Measurements from ENCODE around the gene TMEM91. TPM values are rescaled to one million over a fixed set of nuclear protein-coding genes. Genes with fewer than 3 reads are reported as not detected.
"Not testable (repeated sequence)": the region's sequence is repeated elsewhere in the genome, so short reads cannot be mapped to it uniquely, and the experiment has no call there.

TMEM91 gene
- total RNA-seq, 4 donors from 2014 or later = 5.0 to 14.9 (median 9.0) TPM

DNA sequence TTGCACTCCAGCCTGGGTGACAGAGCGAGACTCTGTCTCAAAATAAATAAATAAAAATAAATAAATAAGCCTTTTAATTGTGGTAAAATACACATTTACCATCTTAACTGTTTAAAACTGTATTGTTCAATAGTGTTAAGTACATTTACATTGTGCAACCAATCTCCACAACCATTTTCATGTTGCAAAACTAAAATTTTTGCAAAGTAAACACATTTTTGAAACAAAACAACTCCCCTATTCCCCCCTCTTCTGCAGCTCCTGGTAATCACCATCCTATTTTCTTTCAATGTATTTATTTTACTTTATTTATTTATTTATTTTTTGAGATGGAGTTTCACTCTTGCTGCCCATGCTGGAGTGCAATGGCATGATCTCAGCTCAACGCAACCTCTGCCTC, 6.6 kb upstream of the TMEM91 start:
- no peak overlapping the region for H3K27ac ChIP-seq
- WGBS, 2 donors = 91 to 96% methylated on average over 2 of the region's 2 CpGs
- H3K4me1 ChIP-seq = peaks cover 21 to 33% of the 10 kb centered on the region in 2 donors
- no peak overlapping the region for H3K4me3 ChIP-seq (replicated peaks in 1 of 3)
- no peak for DNase-seq
- H3K27me3 ChIP-seq = no peaks in the 10 kb centered on the region
- intact Hi-C loops (cut with DNase I) = no loop called here
- H3K36me3 ChIP-seq = no peaks in the 10 kb centered on the region
- no peaks in the 10 kb centered on the region for H3K9me3 ChIP-seq
- no peak for TF ChIP-seq CTCF (IDR thresholded peaks at IDR 0.05)
- no peak for TF ChIP-seq POLR2A (IDR thresholded peaks at IDR 0.05)

- H3K27ac ChIP-seq; intact Hi-C loops (cut with DNase I); H3K4me3 ChIP-seq (replicated peaks in 1 of 3); H3K36me3 ChIP-seq; DNase-seq; H3K9me3 ChIP-seq; H3K27me3 ChIP-seq: not testable (repeated sequence)
- H3K4me1 ChIP-seq = peaks cover 22 to 38% of the 10 kb centered on the region in 2 donors
- 88 to 99% methylated on average over 5 of the region's 5 CpGs for WGBS, 2 donors
These were observed 5.2 kb upstream of the TMEM91 start for GRCh38 chr19:41371119-41371518.

GRCh38 chr19:41371541-41371940, 4.8 kb upstream of the TMEM91 start:
- no peaks in the 10 kb centered on the region for H3K27me3 ChIP-seq
- no peak for DNase-seq
- H3K4me1 ChIP-seq = peaks cover 18 to 34% of the 10 kb centered on the region in 2 donors
- WGBS, 2 donors = 95 to 100% methylated on average over 8 of the region's 8 CpGs
- no peak for TF ChIP-seq CTCF (IDR thresholded peaks at IDR 0.05)
- TF ChIP-seq POLR2A (IDR thresholded peaks at IDR 0.05) = no peak
- no peaks in the 10 kb centered on the region for H3K36me3 ChIP-seq
- intact Hi-C loops (cut with DNase I) = no loop called here
- no peaks in the 10 kb centered on the region for H3K9me3 ChIP-seq
- no peak overlapping the region for H3K4me3 ChIP-seq (replicated peaks in 1 of 3)
- no peak overlapping the region for H3K27ac ChIP-seq

GRCh38 chr19:41372501-41372900, 3.8 kb upstream of the TMEM91 start:
- H3K4me1 ChIP-seq = peaks cover 18 to 31% of the 10 kb centered on the region in 2 donors
- 80 to 88% methylated on average over 2 of the region's 2 CpGs for WGBS, 2 donors
- no peak for TF ChIP-seq CTCF (IDR thresholded peaks at IDR 0.05)
- TF ChIP-seq POLR2A (IDR thresholded peaks at IDR 0.05) = no peak
- intact Hi-C loops (cut with DNase I) = no loop called here
- no peak for DNase-seq
- H3K9me3 ChIP-seq = no peaks in the 10 kb centered on the region
- no peaks in the 10 kb centered on the region for H3K36me3 ChIP-seq
- no peak overlapping the region for H3K4me3 ChIP-seq (replicated peaks in 1 of 3)
- H3K27ac ChIP-seq = no peak overlapping the region
- H3K27me3 ChIP-seq = no peaks in the 10 kb centered on the region

DNA sequence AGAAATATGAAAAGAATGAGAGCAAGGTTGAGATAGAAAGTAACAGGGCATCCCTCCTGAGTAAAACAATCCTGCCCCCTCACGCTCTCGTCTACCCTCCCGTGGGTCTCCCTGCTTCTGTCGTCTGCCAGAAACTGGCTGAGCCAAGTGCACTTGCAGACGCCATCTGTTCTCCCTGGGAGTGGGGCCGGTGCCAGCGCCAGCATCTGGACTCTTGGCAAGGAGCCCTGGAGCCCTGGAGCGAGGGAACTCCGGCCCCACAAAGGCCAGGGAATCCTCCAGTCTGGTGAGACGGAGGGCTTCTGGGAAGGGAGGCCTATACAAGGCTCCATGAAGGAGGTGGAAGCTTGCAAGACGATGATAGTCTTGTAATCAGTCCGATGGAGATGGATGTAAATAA, 2.3 kb upstream of the TMEM91 start:
- Histone ChIP-seq H3K36me3 (no peaks in the 10 kb centered on the region), H3K27me3 (no peaks in the 10 kb centered on the region), H3K4me1 (peaks cover 18 to 25% of the 10 kb centered on the region in 2 donors), H3K27ac (peak overlapping the region in 2 of 3 donors; percentile 7 to 46), H3K9me3 (no peaks in the 10 kb centered on the region), H3K4me3 (replicated peaks in 1 of 3) (no peak overlapping the region)
- WGBS, 2 donors = 8 to 9% methylated on average over 12 of the region's 12 CpGs
- TF ChIP-seq POLR2A (IDR thresholded peaks at IDR 0.05) = no peak
- TF ChIP-seq CTCF (IDR thresholded peaks at IDR 0.05) = no peak
- intact Hi-C loops (cut with DNase I) = no loop called here
- peak; percentile 95 to 96 for DNase-seq

DNA sequence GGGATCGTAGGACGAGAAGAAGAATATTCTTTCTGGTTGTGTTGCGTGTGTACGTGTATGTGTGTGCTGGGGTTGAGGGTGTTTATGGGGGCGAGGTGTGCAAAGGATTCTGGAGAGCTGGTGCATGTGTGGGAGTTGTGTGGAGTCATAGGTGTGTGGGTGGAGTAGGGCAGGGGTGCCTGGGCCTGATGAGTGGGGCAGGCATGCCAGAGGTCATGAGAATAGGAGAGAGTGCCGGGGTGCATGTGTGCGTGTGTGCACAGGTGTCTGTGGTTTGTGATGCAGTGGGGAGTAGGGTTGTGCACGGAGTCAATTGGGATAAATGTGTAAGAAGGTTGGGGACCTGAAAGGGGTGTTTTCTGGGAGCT, 649 bp downstream of the TMEM91 start:
- TF ChIP-seq POLR2A (IDR thresholded peaks at IDR 0.05) (no peak), CTCF (IDR thresholded peaks at IDR 0.05) (no peak)
- Histone ChIP-seq H3K27me3 (no peaks in the 10 kb centered on the region), H3K4me1 (peaks cover 18 to 25% of the 10 kb centered on the region in 2 donors), H3K9me3 (no peaks in the 10 kb centered on the region), H3K27ac (peak overlapping the region; percentile 49 to 78 (median 72)), H3K36me3 (no peaks in the 10 kb centered on the region), H3K4me3 (replicated peaks in 1 of 3) (peak overlapping the region in 1 of 3 donors; percentile 48)
- intact Hi-C loops (cut with DNase I) = no loop called here
- 71 to 74% methylated on average over 8 of the region's 8 CpGs for WGBS, 2 donors
- no peak for DNase-seq
